Ovary (tissue), 3 donors: ENCODE results near the gene REL.

ENCODE experiments used
- CTCF ChIP-seq, 3 donors: fragments of 450-650 bp in 2 of 3; fragments of 200-600 bp in 1 of 3; IDR thresholded peaks; one replicate each; pipeline versions ENCODE4 v1.5.1 to v1.8.0; 2016 to 2022; ENCODE audit warnings: antibody characterized with exemption in 3 of 3, mild to moderate bottlenecking in 1 of 3
- EP300 ChIP-seq: sonication (generic); formaldehyde crosslinking; IDR thresholded peaks from one replicate; pipeline ENCODE4 v1.6.1; 2017; ENCODE audit warnings: antibody characterized with exemption
- POLR2A ChIP-seq: fragments of 450-650 bp; IDR thresholded peaks from one replicate; pipeline ENCODE4 v1.6.1; 2017; ENCODE audit warnings: antibody characterized with exemption, mild to moderate bottlenecking, moderate library complexity
- donor health status: DM: no; HTN: no; CAD: no.

DNA sequence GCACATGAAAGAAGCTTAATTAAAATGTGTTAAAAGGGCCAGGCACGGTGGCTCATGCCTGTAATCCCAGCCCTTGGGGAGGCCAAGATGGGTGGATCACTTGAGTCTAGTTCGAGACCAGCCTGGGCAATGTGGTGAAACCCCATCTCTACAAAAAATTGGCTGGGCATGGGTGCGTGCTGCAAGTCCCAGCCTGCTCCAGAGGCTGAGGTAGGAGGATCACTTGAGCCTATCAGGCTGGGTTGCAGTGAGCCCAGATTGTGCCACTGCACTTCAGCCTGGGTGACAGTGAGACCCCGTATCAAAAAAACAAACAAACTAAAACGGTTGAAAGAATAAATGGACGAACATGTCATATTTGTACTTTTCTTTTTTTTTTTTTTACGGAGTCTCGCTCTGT, 26.0 kb downstream of the REL start:
- TF ChIP-seq CTCF (IDR thresholded peaks at IDR 0.05) (no peak), POLR2A (no peak), EP300 (no peak)
